Tibial nerve (tissue), 4 donors: Measurements from ENCODE around the gene FAM9C. TPM values are rescaled to one million over a fixed set of nuclear protein-coding genes. Genes with fewer than 3 reads are reported as not detected.
"Not testable (repeated sequence)": the region's sequence is repeated elsewhere in the genome, so short reads cannot be mapped to it uniquely, and the experiment has no call there.

Experiments
- DNase-seq, 2 donors: peaks; one replicate each; pipeline ENCODE4 v3.0.0-alpha.2; 2019; ENCODE audit warnings: low spot score in 2 of 2
- H3K27ac ChIP-seq, 4 donors: fragments of 200-600 bp; sonication (generic) in 3 of 4; one replicate each; pipeline ENCODE4 v1.5.1; 2017 to 2019; ENCODE audit warnings: mild to moderate bottlenecking in 1 of 4
- H3K27me3 ChIP-seq, 2 donors: fragments of 200-600 bp; sonication (generic) in 1 of 2; one replicate each; pipeline versions ENCODE4 v1.5.1 to v1.6.0; 2017 to 2019
- H3K36me3 ChIP-seq, 3 donors: fragments of 200-600 bp; sonication (generic); one replicate each; pipeline ENCODE4 v1.5.1; 2018 to 2019
- H3K4me1 ChIP-seq, 4 donors: fragments of 200-600 bp; sonication (generic) in 3 of 4; one replicate each; pipeline ENCODE4 v1.5.1; 2017 to 2019
- H3K4me3 ChIP-seq, 4 donors: fragments of 200-600 bp; sonication (generic) in 3 of 4; one replicate each; pipeline ENCODE4 v1.5.1; 2017 to 2019; ENCODE audit warnings: mild to moderate bottlenecking in 1 of 4, moderate library complexity in 1 of 4
- H3K9me3 ChIP-seq, 4 donors: fragments of 200-600 bp; sonication (generic) in 3 of 4; one replicate each; pipeline ENCODE4 v1.5.1; 2017 to 2019
- CTCF ChIP-seq, 5 experiments: fragments of 200-600 bp in 3 of 5; fragments of 450-650 bp in 2 of 5; sonication (generic) in 3 of 5; IDR thresholded peaks; one replicate each; pipeline ENCODE4 v1.5.1; 2016 to 2019; ENCODE audit warnings: antibody characterized with exemption in 5 of 5, mild to moderate bottlenecking in 3 of 5, moderate library complexity in 2 of 5
- EP300 ChIP-seq, 2 donors: sonication (generic); formaldehyde crosslinking; IDR thresholded peaks; one replicate each; pipeline ENCODE4 v1.6.1; 2017; ENCODE audit warnings: antibody characterized with exemption in 2 of 2, mild to moderate bottlenecking in 1 of 2
- POLR2A ChIP-seq, 2 donors: fragments of 450-650 bp; IDR thresholded peaks; one replicate each; pipeline ENCODE4 v1.6.1; 2017; ENCODE audit warnings: antibody characterized with exemption in 2 of 2, mild to moderate bottlenecking in 2 of 2, moderate library complexity in 2 of 2
- WGBS, 2 donors: methylation state at CpG; one replicate each; pipeline ENCODE4 v1.1.5; 2018; 5-methylcytosine and 5-hydroxymethylcytosine counted together
- total RNA-seq, 4 donors: library from RNA; depleted of rRNA; stranded (reverse); fragments of >200 nt; gene quantifications; one replicate each; pipeline ENCODE4 v1.1.0, GENCODE V29; 2016

Gene FAM9C
- total RNA-seq, 4 donors from 2014 or later, result not detected

- H3K4me1 ChIP-seq, result peaks cover 0 to 20% (median 4%) of the 10 kb centered on the region in 4 donors
- no peaks in the 10 kb centered on the region for H3K36me3 ChIP-seq
- H3K4me3 ChIP-seq, result no peak overlapping the region
- DNase-seq, result no peak
- WGBS, 2 donors, result 87 to 88% methylated on average over 8 of the region's 8 CpGs
- H3K9me3 ChIP-seq, result no peaks in the 10 kb centered on the region
- no peak overlapping the region for H3K27ac ChIP-seq
- TF ChIP-seq CTCF (IDR thresholded peaks at IDR 0.05), result no peak
- no peak for TF ChIP-seq EP300 (IDR thresholded peaks at IDR 0.05)
- no peak for TF ChIP-seq POLR2A (IDR thresholded peaks at IDR 0.05)
- H3K27me3 ChIP-seq, result no peaks in the 10 kb centered on the region
Measured at GRCh38 chrX:13026877-13027652, 17.4 kb downstream of the FAM9C start.

GRCh38 chrX:13024986-13025385 lies 19.4 kb downstream of the FAM9C start:
- Histone ChIP-seq H3K9me3 (no peaks in the 10 kb centered on the region), H3K4me1 (peaks cover 0 to 15% (median 2%) of the 10 kb centered on the region in 4 donors), H3K36me3 (no peaks in the 10 kb centered on the region), H3K4me3 (no peak overlapping the region), H3K27me3 (no peaks in the 10 kb centered on the region), H3K27ac (no peak overlapping the region)
- no peak for DNase-seq
- 69 to 90% methylated on average over 2 to 3 of the region's 3 CpGs for WGBS, 2 donors
- no peak for TF ChIP-seq CTCF (IDR thresholded peaks at IDR 0.05)
- TF ChIP-seq EP300 (IDR thresholded peaks at IDR 0.05), result no peak

- peaks cover 0 to 5% (median 0%) of the 10 kb centered on the region in 4 donors for H3K4me1 ChIP-seq
- no peak overlapping the region for H3K4me3 ChIP-seq
- TF ChIP-seq EP300 (IDR thresholded peaks at IDR 0.05) (no peak), POLR2A (IDR thresholded peaks at IDR 0.05) (no peak), CTCF (IDR thresholded peaks at IDR 0.05) (no peak)
Measured at GRCh38 chrX:13023979-13024378, 20.4 kb downstream of the FAM9C start.

GRCh38 chrX:13023567-13023966 lies 20.9 kb downstream of the FAM9C start:
- TF ChIP-seq CTCF (IDR thresholded peaks at IDR 0.05), result no peak
- no peak for TF ChIP-seq EP300 (IDR thresholded peaks at IDR 0.05)
- WGBS, 2 donors, result 84 to 88% methylated on average over 3 of the region's 3 CpGs
- DNase-seq, result no peak
- Histone ChIP-seq H3K9me3 (no peaks in the 10 kb centered on the region), H3K4me3 (no peak overlapping the region), H3K27ac (no peak overlapping the region), H3K27me3 (no peaks in the 10 kb centered on the region), H3K36me3 (no peaks in the 10 kb centered on the region), H3K4me1 (peaks cover 0 to under 1% (median 0%) of the 10 kb centered on the region in 4 donors)

More at GRCh38 chrX:13023979-13024378, 20.4 kb downstream of the FAM9C start:
- no peaks in the 10 kb centered on the region for H3K27me3 ChIP-seq
- WGBS, 2 donors, result 64 to 68% methylated on average over 4 of the region's 4 CpGs
- no peak overlapping the region for H3K27ac ChIP-seq
- no peak for DNase-seq
- no peaks in the 10 kb centered on the region for H3K9me3 ChIP-seq
- H3K36me3 ChIP-seq, result no peaks in the 10 kb centered on the region

GRCh38 chrX:13022926-13023325 lies 21.5 kb downstream of the FAM9C start:
- Histone ChIP-seq H3K27me3 (no peaks in the 10 kb centered on the region), H3K9me3 (no peaks in the 10 kb centered on the region), H3K27ac (no peak overlapping the region), H3K4me1 (no peaks in the 10 kb centered on the region), H3K36me3 (no peaks in the 10 kb centered on the region), H3K4me3 (no peak overlapping the region)
- no peak for DNase-seq
- TF ChIP-seq EP300 (IDR thresholded peaks at IDR 0.05) (no peak), CTCF (IDR thresholded peaks at IDR 0.05) (no peak), POLR2A (IDR thresholded peaks at IDR 0.05) (no peak)
- 42 to 55% methylated on average over 2 of the region's 2 CpGs for WGBS, 2 donors

- H3K9me3 ChIP-seq, H3K4me1 ChIP-seq, H3K4me3 ChIP-seq, H3K27me3 ChIP-seq, DNase-seq, H3K27ac ChIP-seq, H3K36me3 ChIP-seq: not testable (repeated sequence)
- WGBS, 2 donors, result 73 to 89% methylated on average over 6 of the region's 6 CpGs
Measured at GRCh38 chrX:13016731-13017130, 27.7 kb downstream of the FAM9C start.
